Peyer's patch (tissue), 4 donors: Measurements from ENCODE around the gene STAT5B.

Source experiments
- POLR2A ChIP-seq, 2 donors: fragments of 450-650 bp; IDR thresholded peaks; one replicate each; pipeline ENCODE4 v1.5.1; 2017; ENCODE audit warnings: antibody characterized with exemption in 2 of 2, mild to moderate bottlenecking in 2 of 2, moderate library complexity in 2 of 2
- TF ChIP-seq, protein P1 (sequence below), 6 experiments: fragments of 450-650 bp in 4 of 6; fragments of 200-600 bp in 2 of 6; sonication (generic) in 1 of 6; IDR thresholded peaks; one replicate each; pipeline ENCODE4 v1.5.1; 2017 to 2019; ENCODE audit warnings: antibody characterized with exemption in 6 of 6, mild to moderate bottlenecking in 3 of 6, moderate library complexity in 1 of 6

DNA sequence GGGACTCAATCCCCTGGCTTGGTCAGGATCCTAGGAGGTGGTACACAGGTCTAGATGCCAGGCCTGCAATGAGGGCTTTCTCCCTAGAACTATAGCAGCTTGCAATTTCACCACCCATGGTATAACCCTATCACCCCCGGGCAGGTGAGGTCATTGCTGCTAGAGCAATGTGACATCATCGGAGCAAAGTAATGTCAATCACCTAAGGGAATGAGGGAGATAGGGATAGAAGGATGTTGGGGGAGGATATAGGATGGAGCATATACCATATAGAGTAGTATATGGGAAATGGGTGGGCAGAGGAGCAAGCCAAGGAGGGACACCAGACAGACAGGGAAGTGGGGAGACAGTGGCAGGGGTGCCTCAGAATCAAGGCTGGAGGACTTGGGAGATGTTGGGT is 98.5 kb downstream of the STAT5B start:
- TF ChIP-seq, protein P1, sequence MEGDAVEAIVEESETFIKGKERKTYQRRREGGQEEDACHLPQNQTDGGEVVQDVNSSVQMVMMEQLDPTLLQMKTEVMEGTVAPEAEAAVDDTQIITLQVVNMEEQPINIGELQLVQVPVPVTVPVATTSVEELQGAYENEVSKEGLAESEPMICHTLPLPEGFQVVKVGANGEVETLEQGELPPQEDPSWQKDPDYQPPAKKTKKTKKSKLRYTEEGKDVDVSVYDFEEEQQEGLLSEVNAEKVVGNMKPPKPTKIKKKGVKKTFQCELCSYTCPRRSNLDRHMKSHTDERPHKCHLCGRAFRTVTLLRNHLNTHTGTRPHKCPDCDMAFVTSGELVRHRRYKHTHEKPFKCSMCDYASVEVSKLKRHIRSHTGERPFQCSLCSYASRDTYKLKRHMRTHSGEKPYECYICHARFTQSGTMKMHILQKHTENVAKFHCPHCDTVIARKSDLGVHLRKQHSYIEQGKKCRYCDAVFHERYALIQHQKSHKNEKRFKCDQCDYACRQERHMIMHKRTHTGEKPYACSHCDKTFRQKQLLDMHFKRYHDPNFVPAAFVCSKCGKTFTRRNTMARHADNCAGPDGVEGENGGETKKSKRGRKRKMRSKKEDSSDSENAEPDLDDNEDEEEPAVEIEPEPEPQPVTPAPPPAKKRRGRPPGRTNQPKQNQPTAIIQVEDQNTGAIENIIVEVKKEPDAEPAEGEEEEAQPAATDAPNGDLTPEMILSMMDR (IDR thresholded peaks at IDR 0.05), result no peak
- no peak for TF ChIP-seq POLR2A (IDR thresholded peaks at IDR 0.05)
